KOPT-K1 (cell line): ENCODE results near the gene CENPU.
"Not testable (repeated sequence)": the region's sequence is repeated elsewhere in the genome, so short reads cannot be mapped to it uniquely, and the experiment has no call there.

ENCODE experiments used
- H3K27ac ChIP-seq: fragments of 200-600 bp; sonication (generic); 2 replicates; pipeline ENCODE4 v1.5.1; 2016; ENCODE audit warnings: antibody characterized with exemption, mild to moderate bottlenecking, low read depth, low read length; ENCODE audit not compliant: poor library complexity, severe bottlenecking
- H3K36me3 ChIP-seq: fragments of 200-600 bp; sonication (generic); 2 replicates; pipeline ENCODE4 v1.5.1; 2017; ENCODE audit warnings: antibody characterized with exemption, mild to moderate bottlenecking, low read length, moderate library complexity; ENCODE audit not compliant: insufficient read depth
- H3K9me3 ChIP-seq: fragments of 200-600 bp; sonication (generic); 2 replicates; pipeline ENCODE4 v1.5.1; 2017; ENCODE audit warnings: antibody characterized with exemption, low read length, mild to moderate bottlenecking; ENCODE audit not compliant: insufficient read depth, poor library complexity, severe bottlenecking

CENPU gene

GRCh38 chr4:184733654-184734524 lies at the start of gene CENPU:
Gene CENPU, minus strand, starts transcription at chr4:184734096. Its CDS starts 34 bp downstream, at chr4:184734062.
- Histone ChIP-seq H3K36me3 (peaks cover 37% of the 10 kb centered on the region), H3K27ac (peak within 1 kb of the TSS; percentile 91), H3K9me3 (no peaks in the 10 kb centered on the region)

GRCh38 chr4:184782731-184783373 lies 49.0 kb upstream of the CENPU start:
- Histone ChIP-seq H3K27ac (peak overlapping the region; percentile 75), H3K36me3 (no peaks in the 10 kb centered on the region), H3K9me3 (peaks cover 12% of the 10 kb centered on the region)

- H3K9me3 ChIP-seq, result peaks cover 12% of the 10 kb centered on the region
- not testable (repeated sequence) for H3K27ac ChIP-seq, H3K36me3 ChIP-seq
Measured at GRCh38 chr4:184779160-184779559, 45.3 kb upstream of the CENPU start.

GRCh38 chr4:184778325-184778724 lies 44.4 kb upstream of the CENPU start:
- Histone ChIP-seq H3K27ac (no peak overlapping the region), H3K9me3 (peaks cover 12% of the 10 kb centered on the region), H3K36me3 (no peaks in the 10 kb centered on the region)

- no peaks in the 10 kb centered on the region for H3K36me3 ChIP-seq
- peaks cover 12% of the 10 kb centered on the region for H3K9me3 ChIP-seq
- no peak overlapping the region for H3K27ac ChIP-seq
Measured at GRCh38 chr4:184776821-184777220, 42.9 kb upstream of the CENPU start.

GRCh38 chr4:184775854-184776555 lies 42.1 kb upstream of the CENPU start:
- H3K9me3 ChIP-seq, result peaks cover 12% of the 10 kb centered on the region
- no peaks in the 10 kb centered on the region for H3K36me3 ChIP-seq
- H3K27ac ChIP-seq, result no peak overlapping the region

- no peaks in the 10 kb centered on the region for H3K36me3 ChIP-seq
- peaks cover 8% of the 10 kb centered on the region for H3K9me3 ChIP-seq
- no peak overlapping the region for H3K27ac ChIP-seq
Measured at GRCh38 chr4:184774152-184774551, 40.3 kb upstream of the CENPU start.

GRCh38 chr4:184771416-184771815 lies 37.5 kb upstream of the CENPU start:
- Histone ChIP-seq H3K27ac (no peak overlapping the region), H3K36me3 (no peaks in the 10 kb centered on the region), H3K9me3 (no peaks in the 10 kb centered on the region)

GRCh38 chr4:184769141-184769765 lies 35.4 kb upstream of the CENPU start:
- Histone ChIP-seq H3K9me3 (no peaks in the 10 kb centered on the region), H3K36me3 (no peaks in the 10 kb centered on the region), H3K27ac (no peak overlapping the region)

GRCh38 chr4:184768296-184768695 lies 34.4 kb upstream of the CENPU start:
- H3K9me3 ChIP-seq, result no peaks in the 10 kb centered on the region
- H3K36me3 ChIP-seq, result no peaks in the 10 kb centered on the region
- no peak overlapping the region for H3K27ac ChIP-seq

- no peak overlapping the region for H3K27ac ChIP-seq
- no peaks in the 10 kb centered on the region for H3K9me3 ChIP-seq
- no peaks in the 10 kb centered on the region for H3K36me3 ChIP-seq
Measured at GRCh38 chr4:184766446-184766845, 32.5 kb upstream of the CENPU start.

- 0 out of 2 replicates have a peak, but pooled peaks cover 3% of the 10 kb centered on the region for H3K36me3 ChIP-seq
- H3K9me3 ChIP-seq, result no peaks in the 10 kb centered on the region
- H3K27ac ChIP-seq, result no peak overlapping the region
Measured at GRCh38 chr4:184765473-184766340, 31.8 kb upstream of the CENPU start.

- 0 out of 2 replicates have a peak, but pooled peaks cover 9% of the 10 kb centered on the region for H3K36me3 ChIP-seq
Measured at GRCh38 chr4:184764601-184765000, 30.7 kb upstream of the CENPU start.

GRCh38 chr4:184763150-184763780 lies 29.4 kb upstream of the CENPU start:
- Histone ChIP-seq H3K9me3 (no peaks in the 10 kb centered on the region), H3K27ac (peak overlapping the region; percentile 84), H3K36me3 (0 out of 2 replicates have a peak, but pooled peaks cover 9% of the 10 kb centered on the region)

More at GRCh38 chr4:184764601-184765000, 30.7 kb upstream of the CENPU start:
- Histone ChIP-seq H3K27ac (no peak overlapping the region), H3K9me3 (no peaks in the 10 kb centered on the region)
